DMS53 treated with DMSO at 0.1 percent for 48 hours (cell line): Measurements from ENCODE around the gene ADCY5.

ENCODE experiments used
- DNase-seq: peaks from one replicate; lab custom pipeline; 2025; ENCODE audit not compliant: unreplicated experiment; lab: John Stamatoyannopoulos, UW

The ADCY5 gene

GRCh38 chr3:123371859-123372685 is 76.8 kb downstream of the ADCY5 start:
- DNase-seq, result no peak

- DNase-seq, result no peak
Observed at GRCh38 chr3:123371426-123371825, 77.5 kb downstream of the ADCY5 start.

GRCh38 chr3:123370819-123371218 is 78.1 kb downstream of the ADCY5 start:
- DNase-seq, result no peak

DNA sequence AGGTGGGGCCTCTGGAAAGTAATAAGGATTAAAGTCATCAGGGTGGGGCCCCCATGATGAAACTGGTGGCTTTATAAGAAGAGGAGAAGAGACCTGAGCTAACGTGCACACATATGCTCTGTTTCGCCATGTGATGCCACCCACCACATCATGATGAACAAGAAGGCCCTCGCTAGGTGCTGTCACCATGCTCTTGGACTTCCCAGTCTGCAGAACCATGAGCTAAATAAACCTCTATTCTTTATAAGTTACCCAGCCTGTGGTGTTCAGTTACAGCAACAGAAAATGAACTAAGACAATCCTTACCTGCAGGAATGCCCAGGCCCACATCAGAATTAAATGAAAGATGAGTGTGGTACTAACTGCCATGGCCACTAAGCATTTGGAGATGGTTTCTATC is 79.8 kb downstream of the ADCY5 start:
- DNase-seq, result no peak

GRCh38 chr3:123367467-123368154 is 81.3 kb downstream of the ADCY5 start:
- DNase-seq, result no peak

- DNase-seq, result peak; percentile 2
Observed at GRCh38 chr3:123365450-123366143, 83.3 kb downstream of the ADCY5 start.

DNA sequence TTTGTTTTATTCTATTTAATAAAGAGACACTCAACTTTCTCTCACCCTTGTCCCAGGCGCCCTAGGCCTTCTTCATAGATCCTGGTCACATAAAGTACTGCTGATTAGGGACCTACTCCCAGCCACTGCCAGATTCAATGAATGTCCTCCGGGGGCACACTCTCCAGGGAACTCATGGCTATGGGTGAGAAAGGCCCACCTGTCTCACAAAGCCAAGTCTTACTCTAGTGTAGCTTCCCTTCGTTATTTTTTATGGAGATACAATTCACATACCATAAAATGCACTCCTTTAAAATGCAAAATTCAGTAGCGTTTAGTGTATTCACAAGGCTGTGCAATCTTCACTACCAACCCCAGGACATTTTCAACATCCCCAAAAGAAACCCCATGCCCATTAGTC is 87.8 kb downstream of the ADCY5 start:
- DNase-seq, result no peak

- DNase-seq, result no peak
Observed at GRCh38 chr3:123357275-123357674, 91.6 kb downstream of the ADCY5 start.

GRCh38 chr3:123353850-123354233 is 95.0 kb downstream of the ADCY5 start:
- DNase-seq, result no peak

DNA sequence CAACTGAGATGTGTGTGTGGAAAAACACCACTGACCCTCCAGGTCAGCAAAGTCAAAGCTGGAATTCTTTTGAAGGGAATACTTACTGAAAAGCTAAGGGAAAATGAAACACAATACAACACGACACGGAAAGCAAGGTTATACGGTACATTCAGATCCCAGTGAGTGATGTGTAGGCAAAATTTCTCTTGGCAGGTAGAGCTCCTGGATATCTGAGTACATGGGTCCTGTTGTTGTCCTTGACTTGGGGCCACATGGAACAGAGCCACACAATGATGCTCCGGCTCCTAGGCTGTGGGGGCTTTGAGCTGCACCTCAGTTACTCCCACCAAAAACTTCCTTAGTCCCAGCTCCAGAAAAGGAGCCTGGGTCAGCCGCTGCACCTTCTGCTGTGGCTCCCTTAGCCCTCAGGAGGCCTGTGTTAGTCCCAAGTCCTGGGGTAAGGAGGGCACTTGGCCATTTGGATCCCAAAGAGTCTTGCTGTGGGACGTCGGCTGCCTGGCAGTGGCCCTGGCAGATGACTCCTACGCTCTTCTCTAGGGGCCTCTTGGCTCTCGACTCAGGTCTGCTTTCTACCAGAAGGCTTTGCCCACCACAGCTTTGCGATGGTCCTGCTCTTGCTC is 95.6 kb downstream of the ADCY5 start:
- no peak for DNase-seq

GRCh38 chr3:123352134-123352554 is 96.7 kb downstream of the ADCY5 start:
- no peak for DNase-seq

DNA sequence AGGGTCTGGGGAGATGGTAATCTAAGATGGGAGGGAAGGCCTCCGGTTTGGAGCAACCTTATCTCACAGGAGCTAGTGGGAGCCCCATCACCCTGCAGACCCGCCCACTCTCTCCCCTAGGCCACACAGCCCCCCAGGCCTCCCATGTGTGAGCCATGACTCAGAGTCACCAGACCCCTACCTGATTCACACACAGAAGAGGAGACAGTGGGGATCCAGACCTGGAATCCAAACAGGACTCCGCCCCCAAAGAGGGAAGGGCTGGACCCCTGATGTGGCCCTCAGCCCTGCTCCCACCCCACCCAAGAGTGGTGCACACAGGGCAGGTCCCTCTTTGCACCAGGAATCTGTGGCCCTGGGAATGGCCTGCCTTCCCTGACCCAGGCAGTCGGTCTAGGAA is 97.4 kb downstream of the ADCY5 start:
- DNase-seq, result no peak

GRCh38 chr3:123350971-123351370 is 97.9 kb downstream of the ADCY5 start:
- DNase-seq, result no peak

DNA sequence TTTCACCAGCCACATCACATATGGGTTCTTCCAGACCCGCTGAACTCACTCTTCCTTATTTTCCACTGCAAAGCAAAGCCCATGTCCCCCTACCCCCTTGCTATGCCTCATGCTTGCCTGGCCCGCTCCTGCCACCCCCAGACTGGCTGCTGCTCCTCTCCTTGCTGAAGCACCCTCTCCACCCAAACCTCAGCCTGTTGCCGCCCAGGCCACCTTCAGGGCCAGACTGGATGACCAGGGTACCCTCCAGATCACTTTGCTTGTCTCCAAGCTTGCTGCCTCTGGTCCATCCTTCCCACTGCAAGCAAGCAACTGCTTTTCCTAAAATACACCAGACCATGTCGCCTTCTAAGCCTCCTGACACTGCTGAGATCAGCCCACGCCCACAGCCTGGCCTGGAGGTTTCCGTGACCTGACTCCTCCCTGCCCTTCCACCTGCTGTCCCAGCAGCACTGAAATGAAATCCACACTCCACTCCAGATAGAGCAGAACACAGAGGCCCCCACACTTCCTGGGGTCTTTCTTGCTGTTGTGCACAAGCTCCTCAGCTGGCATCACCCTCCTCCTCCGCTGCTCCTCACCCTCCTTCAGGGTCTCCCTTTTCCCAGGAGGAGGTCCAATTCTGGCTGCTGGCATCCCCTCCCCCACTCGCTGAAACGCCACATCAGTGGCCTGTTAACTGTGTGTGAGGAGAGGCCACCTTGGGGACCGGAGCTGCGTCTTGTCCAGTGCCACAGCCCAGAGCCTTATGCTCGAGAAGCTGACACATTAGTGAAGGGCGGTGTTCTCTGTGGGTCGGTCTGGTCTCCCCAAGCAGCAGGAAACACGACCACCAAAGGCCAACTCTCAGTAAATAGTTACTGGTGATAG is 99.1 kb downstream of the ADCY5 start:
- DNase-seq, result no peak

GRCh38 chr3:123349201-123349535 is 99.7 kb downstream of the ADCY5 start:
- no peak for DNase-seq

DNA sequence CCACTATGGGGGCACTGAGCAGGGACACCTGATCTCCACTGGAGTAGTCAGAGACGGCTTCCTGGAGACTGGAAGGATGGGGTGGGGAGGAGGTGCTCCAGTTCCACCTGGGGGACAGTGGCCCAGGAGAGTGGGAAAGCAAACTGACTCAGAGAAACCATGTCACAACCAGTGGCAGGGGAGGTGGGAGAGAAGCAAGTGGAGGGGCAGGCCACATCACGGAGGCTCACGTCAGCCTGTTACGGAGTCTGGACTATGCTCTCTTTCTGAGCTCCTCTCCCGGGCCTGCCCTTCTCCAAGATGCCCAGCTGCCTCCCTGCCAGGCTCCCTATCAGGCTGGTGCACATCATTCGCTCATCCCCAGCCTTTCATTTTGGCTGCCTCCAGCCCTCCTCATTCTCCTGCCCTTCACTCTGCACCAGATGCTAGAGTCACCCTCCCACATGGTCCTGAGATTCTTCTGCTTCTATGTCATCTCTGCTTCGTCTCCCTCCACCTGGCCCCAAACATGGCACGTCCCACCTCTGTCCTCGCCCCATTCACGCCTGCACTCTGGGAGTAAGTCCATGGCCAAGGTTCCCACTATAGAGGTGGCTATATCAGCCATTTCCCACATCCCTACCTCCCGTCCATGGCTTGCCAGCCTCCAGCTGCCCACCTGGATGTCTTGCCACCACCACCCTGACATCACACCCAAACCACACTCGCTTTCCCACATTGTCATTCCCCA is 100.3 kb downstream of the ADCY5 start:
- DNase-seq, result no peak

GRCh38 chr3:123347691-123348264 is 101.1 kb downstream of the ADCY5 start:
- no peak for DNase-seq

- DNase-seq, result no peak
Observed at GRCh38 chr3:123347205-123347604, 101.7 kb downstream of the ADCY5 start.

DNA sequence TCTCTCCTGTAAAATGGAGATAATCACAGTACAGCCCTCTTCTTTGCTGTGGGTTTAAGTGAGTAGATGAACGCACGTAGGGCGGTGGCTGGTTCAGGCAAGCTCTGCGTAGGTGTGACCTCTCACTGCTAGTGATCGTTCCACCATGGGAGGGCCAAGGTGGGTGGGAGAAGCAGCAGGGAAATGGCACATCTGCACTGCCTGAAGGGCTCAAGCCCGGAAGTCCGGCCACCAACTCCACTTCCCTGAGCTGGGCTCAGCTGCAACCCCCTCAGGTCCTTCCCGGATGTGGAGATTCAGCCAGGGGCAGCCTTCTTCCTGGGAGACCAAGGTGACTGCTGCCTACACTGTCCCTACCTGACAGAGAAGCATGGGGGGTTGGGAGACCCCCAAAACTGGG is 102.9 kb downstream of the ADCY5 start:
- no peak for DNase-seq
